Astrocyte of the spinal cord (primary cell): ENCODE data around the gene DDX43.
"Not testable (repeated sequence)": the region's sequence is repeated elsewhere in the genome, so short reads cannot be mapped to it uniquely, and the experiment has no call there.

Source experiments
- DNase-seq: peaks from one replicate; pipeline ENCODE4 v3.0.0; 2011; ENCODE audit warnings: low read depth, low spot score
- H3K4me3 ChIP-seq: 2 replicates; pipeline ENCODE4 v1.5.1; 2011; ENCODE audit warnings: low read depth, mild to moderate bottlenecking, low read length, moderate library complexity
- CTCF ChIP-seq: IDR thresholded peaks from 2 replicates; pipeline ENCODE4 v1.5.1; 2012; ENCODE audit warnings: low read depth, mild to moderate bottlenecking, low read length, inconsistent platforms
- in situ Hi-C: cut with HindIII; loops from 2 replicates; pipeline ENCODE4 v1.10.0; 2017; ENCODE audit warnings: low sequenced_read_pairs

The DDX43 gene

GRCh38 chr6:73369157-73369556 is 25.5 kb upstream of the DDX43 start:
- H3K4me3 ChIP-seq: no peak overlapping the region
- TF ChIP-seq CTCF: no peak
- no peak for DNase-seq
- in situ Hi-C loops: no loop called here

- TF ChIP-seq CTCF: no peak
- no peak within 1 kb of the TSS for H3K4me3 ChIP-seq
- in situ Hi-C loops: no loop called here
- DNase-seq: no peak
Measured at GRCh38 chr6:73369563-73369962, 25.1 kb upstream of the DDX43 start, which contains the start of gene OOEP. Gene OOEP, minus strand, starts transcription at chr6:73369897. Its CDS starts 105 bp downstream, at chr6:73369792.

GRCh38 chr6:73371984-73372383 is 22.6 kb upstream of the DDX43 start:
- no peak overlapping the region for H3K4me3 ChIP-seq
- in situ Hi-C loops: no loop called here
- no peak for TF ChIP-seq CTCF
- DNase-seq: no peak

- in situ Hi-C loops: no loop called here
- no peak overlapping the region for H3K4me3 ChIP-seq
- TF ChIP-seq CTCF: no peak
- DNase-seq: no peak
Measured at GRCh38 chr6:73372516-73372915, 22.1 kb upstream of the DDX43 start.

- H3K4me3 ChIP-seq: no peak overlapping the region
- no peak for DNase-seq
- in situ Hi-C loops: no loop called here
- TF ChIP-seq CTCF: no peak
Measured at GRCh38 chr6:73375216-73375615, 19.4 kb upstream of the DDX43 start.

DNA sequence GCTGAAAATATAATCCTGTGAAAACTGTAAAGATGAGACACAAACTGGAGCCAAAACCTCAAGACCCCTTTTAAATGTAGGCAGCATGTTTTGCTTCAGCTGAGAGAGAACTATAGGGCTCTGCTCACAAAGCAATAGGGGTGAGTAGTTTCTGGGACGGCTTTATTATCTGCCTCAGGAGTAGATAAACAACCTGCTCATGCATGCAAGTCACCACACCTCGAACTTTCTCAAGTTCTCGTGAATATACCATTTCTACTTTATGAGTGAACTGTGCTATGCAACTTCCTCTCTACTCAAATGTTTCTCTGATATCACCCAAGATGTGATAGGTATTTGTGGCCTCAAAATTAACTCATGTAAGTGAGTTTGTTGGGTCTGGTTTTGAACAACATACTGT is 17.4 kb upstream of the DDX43 start:
- no peak for TF ChIP-seq CTCF
- no peak overlapping the region for H3K4me3 ChIP-seq
- in situ Hi-C loops: no loop called here
- DNase-seq: no peak

- DNase-seq, in situ Hi-C loops, H3K4me3 ChIP-seq: not testable (repeated sequence)
Measured at GRCh38 chr6:73381531-73381930, 13.1 kb upstream of the DDX43 start.
